ENCODE data around the gene AR.

AR gene

GRCh38 chrX:67727576-67727975, 183.8 kb downstream of the AR start:
- H4K20me1 ChIP-seq (ENCODE audit: low read depth, low read length) = no peaks in the 10 kb centered on the region
- no peaks in the 10 kb centered on the region for H3K9me2 ChIP-seq (replicated peaks; ENCODE audit: insufficient read depth, low read length)
- no peaks in the 10 kb centered on the region for H3K79me2 ChIP-seq (ENCODE audit: insufficient read depth, low read length)
- TF ChIP-seq EZH2phosphoT487 (conservative IDR thresholded peaks at IDR 0.05; ENCODE audit: low read length) = no peak
- TF ChIP-seq CTCF (IDR thresholded peaks at IDR 0.05; ENCODE audit: insufficient read depth, low read length, poor library complexity, severe bottlenecking) = no peak
- no peaks in the 10 kb centered on the region for H3K27me3 ChIP-seq (ENCODE audit: low read length)
- no peak overlapping the region for H3K4me3 ChIP-seq (ENCODE audit: insufficient read depth, low read length, poor library complexity, severe bottlenecking)
- no peak overlapping the region for H3K4me2 ChIP-seq (ENCODE audit: low read depth, low read length, poor library complexity, severe bottlenecking)
- H3F3A ChIP-seq (ENCODE audit: insufficient read depth) = no peaks in the 10 kb centered on the region
- H3K36me3 ChIP-seq (ENCODE audit: low read length) = no peaks in the 10 kb centered on the region
- no peaks in the 10 kb centered on the region for H3K9me3 ChIP-seq (ENCODE audit: insufficient read depth, low read length)
- no peak overlapping the region for H3K9ac ChIP-seq (ENCODE audit: low read length)
- no peak overlapping the region for H2AFZ ChIP-seq (ENCODE audit: low read depth, low read length, severe bottlenecking)
- H3K27ac ChIP-seq (ENCODE audit: low read depth, low read length) = no peak overlapping the region

GRCh38 chrX:67730296-67730695, 186.5 kb downstream of the AR start:
- TF ChIP-seq EZH2phosphoT487 (conservative IDR thresholded peaks at IDR 0.05; ENCODE audit: low read length) (no peak), CTCF (IDR thresholded peaks at IDR 0.05; ENCODE audit: insufficient read depth, low read length, poor library complexity, severe bottlenecking) (no peak)
- Histone ChIP-seq H3K4me2 (ENCODE audit: low read depth, low read length, poor library complexity, severe bottlenecking) (no peak overlapping the region), H3K36me3 (ENCODE audit: low read length) (no peaks in the 10 kb centered on the region), H3K79me2 (ENCODE audit: insufficient read depth, low read length) (no peaks in the 10 kb centered on the region), H4K20me1 (ENCODE audit: low read depth, low read length) (no peaks in the 10 kb centered on the region), H3K9me2 (replicated peaks; ENCODE audit: insufficient read depth, low read length) (no peaks in the 10 kb centered on the region), H3F3A (ENCODE audit: insufficient read depth) (no peaks in the 10 kb centered on the region), H3K4me3 (ENCODE audit: insufficient read depth, low read length, poor library complexity, severe bottlenecking) (no peak overlapping the region), H2AFZ (ENCODE audit: low read depth, low read length, severe bottlenecking) (no peak overlapping the region), H3K27ac (ENCODE audit: low read depth, low read length) (no peak overlapping the region), H3K9me3 (ENCODE audit: insufficient read depth, low read length) (no peaks in the 10 kb centered on the region), H3K27me3 (ENCODE audit: low read length) (no peaks in the 10 kb centered on the region), H3K9ac (ENCODE audit: low read length) (no peak overlapping the region)

- no peak for TF ChIP-seq CTCF (IDR thresholded peaks at IDR 0.05; ENCODE audit: insufficient read depth, low read length, poor library complexity, severe bottlenecking)
- no peak for TF ChIP-seq EZH2phosphoT487 (conservative IDR thresholded peaks at IDR 0.05; ENCODE audit: low read length)
These were observed 187.2 kb downstream of the AR start for GRCh38 chrX:67731061-67731460.

More at GRCh38 chrX:67731061-67731460, 187.2 kb downstream of the AR start:
- H3K4me2 ChIP-seq (ENCODE audit: low read depth, low read length, poor library complexity, severe bottlenecking) = no peak overlapping the region
- H3F3A ChIP-seq (ENCODE audit: insufficient read depth) = no peaks in the 10 kb centered on the region
- H3K9me2 ChIP-seq (replicated peaks; ENCODE audit: insufficient read depth, low read length) = no peaks in the 10 kb centered on the region
- no peak overlapping the region for H3K27ac ChIP-seq (ENCODE audit: low read depth, low read length)
- H3K9me3 ChIP-seq (ENCODE audit: insufficient read depth, low read length) = no peaks in the 10 kb centered on the region
- no peak overlapping the region for H2AFZ ChIP-seq (ENCODE audit: low read depth, low read length, severe bottlenecking)
- H3K79me2 ChIP-seq (ENCODE audit: insufficient read depth, low read length) = no peaks in the 10 kb centered on the region
- no peak overlapping the region for H3K4me3 ChIP-seq (ENCODE audit: insufficient read depth, low read length, poor library complexity, severe bottlenecking)
- no peaks in the 10 kb centered on the region for H4K20me1 ChIP-seq (ENCODE audit: low read depth, low read length)
- no peaks in the 10 kb centered on the region for H3K36me3 ChIP-seq (ENCODE audit: low read length)
- no peaks in the 10 kb centered on the region for H3K27me3 ChIP-seq (ENCODE audit: low read length)
- H3K9ac ChIP-seq (ENCODE audit: low read length) = no peak overlapping the region

Data from SU-DHL-6 (cell line).